ENCODE results near the gene KRTAP10-9.
"Not testable (repeated sequence)": the region's sequence is repeated elsewhere in the genome, so short reads cannot be mapped to it uniquely, and the experiment has no call there.

Gene KRTAP10-9

GRCh38 chr21:44644878-44645277 lies 18.0 kb downstream of the KRTAP10-9 start:
- no peak for DNase-seq

GRCh38 chr21:44646366-44647221 lies 19.7 kb downstream of the KRTAP10-9 start, which contains the start of gene KRTAP10-11:
KRTAP10-11 (plus strand) TSS chr21:44646414; CDS start chr21:44646459, 45 bp downstream.
- DNase-seq = not testable (repeated sequence)

DNA sequence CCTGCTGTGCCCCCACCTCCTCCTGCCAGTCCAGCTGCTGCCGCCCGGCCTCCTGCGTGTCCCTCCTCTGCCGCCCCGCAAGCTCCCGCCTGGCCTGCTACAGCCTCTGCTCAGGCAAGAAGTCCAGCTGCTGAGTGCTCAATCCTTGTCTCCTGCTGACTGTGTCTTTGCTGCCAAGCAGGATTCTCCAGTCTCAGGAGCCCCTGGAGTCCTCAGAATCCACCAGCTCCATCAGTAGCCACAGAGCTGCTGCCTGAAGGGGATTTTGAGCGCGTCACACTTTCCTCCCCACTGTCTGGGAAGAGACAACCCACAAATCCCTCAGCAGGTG lies 20.3 kb downstream of the KRTAP10-9 start:
- DNase-seq = no peak

DNA sequence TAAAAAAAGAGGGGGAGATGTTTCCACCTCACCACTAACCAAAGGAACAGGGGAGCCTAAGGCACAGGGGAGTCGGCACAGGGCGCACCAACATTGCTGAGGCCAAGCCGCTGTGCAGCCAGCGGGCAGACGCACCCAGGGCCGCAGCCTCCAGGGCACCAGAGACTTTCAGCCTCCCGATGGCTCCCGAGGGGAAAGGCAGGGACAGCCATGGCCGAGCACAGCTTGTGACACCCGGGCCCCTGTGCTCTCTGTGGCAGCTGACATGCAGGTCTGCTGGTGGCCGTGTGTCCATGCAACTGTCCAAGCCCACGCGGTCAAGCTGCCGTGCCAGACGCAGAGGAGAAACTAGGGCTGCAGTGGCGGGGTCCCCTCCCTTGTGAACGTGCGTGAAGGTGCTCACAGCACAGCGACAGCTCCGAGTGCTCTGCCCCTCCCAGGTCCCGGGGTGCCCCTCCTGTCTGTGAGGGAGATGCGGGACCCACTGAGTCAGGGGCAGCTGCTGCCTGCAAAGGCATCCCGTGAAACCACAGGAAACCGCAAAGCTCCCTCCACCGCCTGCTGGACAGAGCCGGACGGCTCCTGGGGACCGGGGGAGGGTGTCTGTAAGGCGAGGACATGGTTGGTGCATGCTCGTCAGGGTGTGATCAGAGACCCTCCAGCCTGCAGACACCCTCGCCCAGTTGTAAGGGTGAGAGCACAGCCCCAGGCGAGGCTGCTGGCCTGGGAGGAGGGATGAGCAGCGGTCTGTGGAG lies 21.8 kb downstream of the KRTAP10-9 start:
- DNase-seq = no peak

DNA sequence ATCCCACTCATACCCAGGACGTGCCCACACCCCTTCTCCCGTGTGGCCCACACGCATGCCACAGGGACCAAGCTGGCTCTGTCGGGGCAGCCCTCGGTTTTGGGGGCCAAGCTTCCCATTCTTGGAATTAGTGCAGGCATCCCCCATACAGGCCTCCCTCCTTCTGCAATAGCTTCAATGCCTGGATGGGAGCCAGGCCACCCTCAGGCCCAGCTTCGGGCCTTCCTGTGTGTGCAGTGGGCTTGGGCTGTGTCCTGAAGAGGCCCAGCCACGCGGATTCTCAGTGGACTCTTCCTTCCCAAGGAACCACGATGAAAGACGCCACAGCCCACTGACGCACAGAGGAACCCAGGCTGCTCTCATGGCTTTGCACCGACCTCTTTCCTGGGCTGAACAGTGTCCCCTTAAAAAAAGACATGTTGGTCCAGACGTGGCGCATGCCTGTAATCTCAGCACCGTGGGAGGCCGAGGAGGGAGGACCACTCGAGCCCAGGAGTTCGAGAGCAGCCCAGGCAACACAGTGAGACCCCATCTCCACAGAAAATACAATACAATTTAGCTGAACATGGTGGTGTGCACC lies 22.7 kb downstream of the KRTAP10-9 start:
- no peak for DNase-seq

GRCh38 chr21:44650265-44650972 lies 23.5 kb downstream of the KRTAP10-9 start:
- no peak for DNase-seq

- no peak for DNase-seq
These were observed 24.2 kb downstream of the KRTAP10-9 start for GRCh38 chr21:44650973-44651675.

- DNase-seq = no peak
These were observed 26.2 kb downstream of the KRTAP10-9 start for GRCh38 chr21:44653123-44653522.

- DNase-seq = no peak
These were observed 27.0 kb downstream of the KRTAP10-9 start for GRCh38 chr21:44653656-44654575.

GRCh38 chr21:44654576-44655175 lies 27.8 kb downstream of the KRTAP10-9 start, which contains the start of gene KRTAP12-4:
KRTAP12-4 (minus strand) TSS chr21:44654659; CDS start chr21:44654614, 45 bp downstream.
- DNase-seq = no peak

DNA sequence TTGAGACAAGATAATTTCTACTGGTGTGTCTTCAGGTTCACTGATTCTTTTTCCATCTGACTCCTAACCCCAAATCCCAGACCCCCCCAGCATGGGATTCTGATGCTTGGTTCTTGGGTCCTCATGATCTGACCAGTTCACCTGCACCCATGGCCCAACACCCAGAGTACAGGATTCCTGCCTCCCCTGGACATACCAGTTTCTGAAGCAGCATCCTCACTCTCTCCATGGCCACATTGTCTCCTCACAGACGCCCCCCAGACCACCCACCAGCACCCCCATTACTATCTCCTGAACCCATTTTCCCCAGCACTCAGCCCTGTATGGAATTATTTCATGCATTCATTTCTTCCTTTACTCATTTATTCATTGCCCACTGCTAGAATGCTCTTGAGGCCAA lies 30.0 kb downstream of the KRTAP10-9 start:
- no peak for DNase-seq

- DNase-seq = no peak
These were observed 31.0 kb downstream of the KRTAP10-9 start, which contains the start of gene KRTAP12-3 for GRCh38 chr21:44657635-44658540. KRTAP12-3 (plus strand) TSS chr21:44657932; CDS start chr21:44657980, 48 bp downstream.

DNA sequence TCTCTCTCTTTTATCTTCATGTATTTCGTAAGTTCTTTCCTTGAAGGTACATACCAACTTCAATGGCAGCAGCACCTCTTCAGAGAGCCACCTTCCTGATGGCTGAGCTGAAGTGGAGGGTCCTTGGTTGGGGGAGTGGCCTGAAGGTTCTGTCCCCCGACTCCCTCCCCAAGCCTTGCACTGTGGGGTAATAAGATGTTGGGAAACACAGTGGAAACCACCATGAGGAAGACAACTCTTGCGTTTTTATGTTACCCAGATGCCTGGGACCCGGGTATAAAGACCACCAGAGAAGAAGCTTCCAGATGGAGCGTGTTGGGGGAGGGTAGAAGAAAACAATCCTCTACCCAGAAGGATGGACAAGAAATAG lies 31.6 kb downstream of the KRTAP10-9 start:
- no peak for DNase-seq

- DNase-seq = no peak
These were observed 32.2 kb downstream of the KRTAP10-9 start for GRCh38 chr21:44658913-44659595.

DNA sequence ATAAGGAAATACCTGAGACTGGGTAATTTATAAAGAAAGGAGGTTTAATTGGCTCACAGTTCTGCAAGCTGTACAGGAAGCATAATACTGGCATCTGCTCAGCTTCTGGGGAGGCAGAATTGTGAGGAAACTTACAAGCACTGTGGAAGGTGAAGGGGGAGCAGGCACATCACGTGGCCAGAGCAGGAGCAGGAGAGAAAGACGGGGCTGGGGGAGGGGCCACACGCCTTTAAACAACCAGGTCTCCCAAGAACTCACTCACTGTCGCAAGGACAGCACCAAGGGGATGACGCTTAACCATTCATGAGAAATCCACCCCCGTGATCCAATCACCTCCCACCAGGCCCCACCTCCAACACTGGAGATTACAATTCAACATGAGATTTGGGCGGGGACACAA lies 34.7 kb downstream of the KRTAP10-9 start:
- DNase-seq = not testable (repeated sequence)

GRCh38 chr21:44664691-44665090 lies 37.8 kb downstream of the KRTAP10-9 start:
- no peak for DNase-seq

DNA sequence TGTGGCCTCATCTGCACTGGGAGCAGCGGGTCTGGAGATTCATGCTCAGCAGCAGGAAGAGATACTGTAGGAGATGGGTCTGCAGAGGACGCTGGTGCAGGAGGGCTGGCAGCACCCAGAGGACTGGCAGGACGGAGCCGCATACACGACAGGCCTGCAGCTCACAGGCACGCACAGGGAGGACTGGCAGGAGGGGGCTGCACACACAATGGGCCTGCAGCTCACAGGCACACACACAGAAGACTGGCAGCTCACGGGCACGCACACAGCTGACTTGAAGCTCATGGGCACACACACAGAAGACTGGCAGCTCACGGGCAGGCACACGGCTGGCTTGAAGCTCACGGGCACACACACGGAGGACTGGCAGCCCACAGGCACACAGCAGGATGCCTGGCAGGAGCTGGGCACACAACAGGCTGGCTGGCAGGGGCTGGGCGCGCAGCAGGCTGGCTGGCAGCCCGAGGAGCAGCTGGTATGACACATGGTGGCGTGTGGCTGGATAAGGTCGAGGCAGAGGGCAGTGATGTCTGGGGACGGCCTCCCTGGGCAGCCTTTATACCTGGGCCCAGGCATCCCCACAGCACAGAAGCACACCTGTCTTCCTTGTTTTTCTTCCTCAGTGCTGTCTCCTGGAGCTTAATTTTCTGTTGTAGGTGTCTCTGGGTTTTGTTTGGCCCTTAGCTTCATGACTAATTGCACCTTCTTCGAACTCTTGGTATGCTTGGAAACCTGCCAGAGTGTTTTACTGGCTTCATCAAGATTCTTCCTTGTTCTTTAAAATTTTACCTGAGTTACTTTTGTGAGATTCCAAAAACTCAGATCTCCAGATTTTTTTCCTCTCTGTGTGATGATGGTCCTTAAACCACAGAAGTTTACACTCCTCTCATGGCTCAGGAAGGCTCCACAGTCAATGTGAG lies 39.8 kb downstream of the KRTAP10-9 start, which contains the start of gene KRTAP12-2:
Gene KRTAP12-2 (minus strand): TSS at position 527 of the 920 bp plus-strand sequence. CDS start 41 bp downstream, at position 486.
- DNase-seq = no peak

DNA sequence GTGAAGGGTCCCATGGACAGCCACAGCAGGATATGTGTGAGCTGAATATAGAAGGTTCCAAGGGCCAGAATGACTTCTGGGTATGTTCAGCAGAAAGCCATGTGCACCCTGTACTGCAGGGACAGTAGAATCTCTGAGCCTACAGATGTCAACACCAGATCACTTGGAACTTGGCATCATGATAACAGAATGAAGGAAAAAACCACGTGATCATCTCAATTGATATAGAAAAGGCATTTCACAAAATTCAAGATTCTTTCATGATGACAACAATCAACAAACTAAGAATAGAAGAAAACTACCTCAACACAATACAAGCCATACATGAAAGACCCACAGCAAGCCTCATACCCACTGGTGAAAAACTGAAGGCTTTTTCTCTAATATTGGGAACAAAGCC lies 40.7 kb downstream of the KRTAP10-9 start:
- no peak for DNase-seq

All from NCI-H446 treated with DMSO at 0.1 percent for 48 hours (cell line).